Small intestine (tissue), 7 donors: Measurements from ENCODE around the gene PLCH2. TPM values are rescaled to one million over a fixed set of nuclear protein-coding genes. Genes with fewer than 3 reads are reported as not detected.
A peak's percentile ranks its signal among the peaks of the same experiment; 100 is the strongest.

Source experiments
- DNase-seq, 2 donors: peaks; one replicate each; pipeline versions ENCODE4 v3.0.0 to v3.0.0-alpha.2; 2013
- FAIRE-seq: peaks from 2 replicates; lab custom pipeline; 2012; peaks lifted over from hg19 to GRCh38; lab: Jason Lieb, UNC
- H3K27ac ChIP-seq, 3 donors: one replicate each; pipeline ENCODE4 v1.5.1; 2013; ENCODE audit warnings: low read length in 2 of 3, mild to moderate bottlenecking in 2 of 3, control low read depth in 1 of 3, inconsistent platforms in 1 of 3, low read depth in 1 of 3, moderate library complexity in 1 of 3
- H3K27me3 ChIP-seq, 3 donors: one replicate each; pipeline ENCODE4 v1.6.1; 2013; ENCODE audit warnings: low read length in 3 of 3, inconsistent platforms in 1 of 3; ENCODE audit not compliant: control insufficient read depth in 3 of 3, insufficient read depth in 3 of 3
- H3K36me3 ChIP-seq, 3 donors: one replicate each; pipeline ENCODE4 v1.6.1; 2013; ENCODE audit warnings: low read length in 3 of 3, inconsistent platforms in 1 of 3, low read depth in 1 of 3, mild to moderate bottlenecking in 1 of 3, moderate library complexity in 1 of 3; ENCODE audit not compliant: control insufficient read depth in 3 of 3, insufficient read depth in 2 of 3
- H3K4me1 ChIP-seq, 3 donors: one replicate each; pipeline ENCODE4 v1.6.1; 2013; ENCODE audit warnings: low read length in 2 of 3, inconsistent platforms in 1 of 3, low read depth in 1 of 3, mild to moderate bottlenecking in 1 of 3, moderate library complexity in 1 of 3; ENCODE audit not compliant: control insufficient read depth in 3 of 3, insufficient read depth in 2 of 3
- H3K4me3 ChIP-seq, 3 donors: one replicate each; pipeline ENCODE4 v1.5.1; 2013; ENCODE audit warnings: low read length in 3 of 3, control low read depth in 1 of 3, inconsistent platforms in 1 of 3, low read depth in 1 of 3, mild to moderate bottlenecking in 1 of 3, moderate library complexity in 1 of 3
- H3K9me3 ChIP-seq, 2 donors: one replicate each; pipeline ENCODE4 v1.6.1; 2013; ENCODE audit warnings: low read depth in 1 of 2, low read length in 1 of 2; ENCODE audit not compliant: control insufficient read depth in 2 of 2, insufficient read depth in 1 of 2
- WGBS, 3 donors: extraction: QIAGEN DNeasy Blood & Tissue Kit; methylation state at CpG; one replicate each; pipeline ENCODE4 v1.1.7; 2013; 5-methylcytosine and 5-hydroxymethylcytosine counted together
- polyA plus RNA-seq, 4 donors: library from polyadenylated mRNA; stranded (reverse) in 3 of 4; unstranded in 1 of 4; fragments of 200-250 nt in 3 of 4; fragments of 120-200 nt in 1 of 4; gene quantifications; one replicate each; pipeline versions ENCODE4 v1.2.1 to v1.2.3, GENCODE V29; 2013
- donor health status: healthy with polysubstance abuse.
- donor health status: control.
- donor health status: control.
- donor health status: Bipolar disorder and iron deficiency.
- donor health status: healthy.

PLCH2 gene
- polyA plus RNA-seq, 4 donors, result 0.22 to 7.1 (median 1.1) TPM

DNA sequence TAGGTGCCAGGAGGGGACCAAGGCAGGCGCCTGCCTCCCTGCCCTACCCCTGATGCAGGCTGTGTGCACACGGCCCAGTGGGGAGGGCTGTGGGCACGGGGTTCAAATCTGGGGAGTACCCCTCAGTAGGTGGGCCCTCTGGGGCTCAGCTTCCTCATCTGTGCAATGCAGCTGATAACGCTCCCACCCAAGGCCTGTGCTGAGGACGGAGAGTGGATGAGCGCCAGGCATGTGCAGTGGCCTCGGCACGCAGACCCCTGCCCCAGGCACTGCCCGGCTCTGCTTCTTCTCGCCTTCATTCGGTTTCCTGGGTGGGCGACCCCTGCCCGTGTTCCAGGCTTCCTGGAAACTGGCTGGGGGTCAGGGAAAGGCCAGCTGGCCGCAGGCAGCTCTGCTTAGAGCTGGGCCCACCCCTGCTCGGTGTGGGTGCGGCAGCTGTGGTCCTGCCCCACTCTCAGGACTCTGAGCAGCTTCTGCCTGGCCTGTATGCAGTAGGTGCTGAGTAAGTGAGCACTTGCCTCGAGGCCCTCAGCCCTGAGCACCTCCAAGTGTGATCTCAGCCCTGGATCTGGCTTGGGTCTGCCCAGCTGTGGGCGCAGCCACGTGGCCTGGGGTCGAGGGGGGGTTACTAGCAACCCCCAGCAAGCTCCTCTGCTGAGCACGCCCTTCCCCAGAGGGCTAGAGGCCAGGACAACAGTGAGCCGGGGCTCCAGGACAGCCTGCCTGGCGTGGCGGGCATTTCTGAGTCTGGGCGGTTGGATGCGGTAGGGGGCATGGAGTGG is 68.2 kb downstream of the PLCH2 start:
- no peak for FAIRE-seq
- 51 to 55% (median 55%) methylated on average over 26 of the region's 26 CpGs for WGBS, 3 donors
- Histone ChIP-seq H3K27ac (peak overlapping the region in 1 of 3 donors; percentile 17), H3K27me3 (peaks cover 0 to 6% (median 3%) of the 10 kb centered on the region in 3 donors), H3K9me3 (no peaks in the 10 kb centered on the region), H3K36me3 (peaks cover 0 to 8% (median 0%) of the 10 kb centered on the region in 3 donors), H3K4me3 (no peak overlapping the region), H3K4me1 (peaks cover 0 to 77% (median 10%) of the 10 kb centered on the region in 3 donors)
- DNase-seq, result peak in 1 of 2 donors; percentile 34

DNA sequence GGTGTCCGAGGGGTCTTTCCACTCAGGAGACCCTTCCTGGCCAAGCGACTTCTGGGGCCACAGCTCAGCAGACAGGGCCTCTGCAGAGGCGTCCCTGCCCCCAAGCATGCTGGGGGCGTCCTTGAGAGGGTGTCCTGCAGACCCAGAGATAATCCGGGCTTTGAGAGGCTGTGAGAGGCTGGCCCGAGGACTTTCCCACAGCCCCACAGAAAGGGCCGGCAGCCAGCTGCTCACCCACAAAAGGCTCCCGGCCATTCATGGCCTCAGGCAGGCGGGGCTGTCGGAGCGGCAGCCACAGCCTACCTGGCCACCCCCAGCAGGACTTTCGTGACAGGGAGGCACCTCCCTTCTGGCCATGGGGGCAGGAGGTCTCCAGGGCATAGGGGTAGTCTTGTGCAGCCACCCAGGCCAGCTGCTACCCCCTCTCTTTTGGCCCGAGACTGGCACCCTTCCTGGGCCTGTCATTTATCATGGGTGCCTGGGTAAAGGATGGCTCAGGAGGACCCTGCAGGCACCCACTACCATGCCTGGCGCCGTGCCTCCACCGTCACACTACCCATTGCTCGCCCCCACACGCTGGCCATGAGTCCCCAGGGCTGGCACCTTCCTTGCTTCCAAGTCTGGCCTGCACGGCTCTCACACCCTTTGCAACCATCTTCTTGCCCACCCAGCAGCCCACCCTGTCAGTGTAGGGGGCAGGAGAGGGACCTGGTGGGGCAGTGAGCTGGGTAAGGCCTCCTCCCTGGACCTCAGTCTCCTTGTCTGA is 69.0 kb downstream of the PLCH2 start:
- Histone ChIP-seq H3K4me1 (peaks cover 0 to 78% (median 10%) of the 10 kb centered on the region in 3 donors), H3K27me3 (peaks cover 0 to 6% (median 2%) of the 10 kb centered on the region in 3 donors), H3K36me3 (peaks cover 0 to 14% (median 0%) of the 10 kb centered on the region in 3 donors), H3K4me3 (no peak overlapping the region), H3K27ac (peak overlapping the region in 2 of 3 donors; percentile 56 to 86), H3K9me3 (no peaks in the 10 kb centered on the region)
- 37 to 55% (median 49%) methylated on average over 18 to 19 of the region's 19 CpGs for WGBS, 3 donors
- no peak for FAIRE-seq
- DNase-seq, result peak in 1 of 2 donors; percentile 20

DNA sequence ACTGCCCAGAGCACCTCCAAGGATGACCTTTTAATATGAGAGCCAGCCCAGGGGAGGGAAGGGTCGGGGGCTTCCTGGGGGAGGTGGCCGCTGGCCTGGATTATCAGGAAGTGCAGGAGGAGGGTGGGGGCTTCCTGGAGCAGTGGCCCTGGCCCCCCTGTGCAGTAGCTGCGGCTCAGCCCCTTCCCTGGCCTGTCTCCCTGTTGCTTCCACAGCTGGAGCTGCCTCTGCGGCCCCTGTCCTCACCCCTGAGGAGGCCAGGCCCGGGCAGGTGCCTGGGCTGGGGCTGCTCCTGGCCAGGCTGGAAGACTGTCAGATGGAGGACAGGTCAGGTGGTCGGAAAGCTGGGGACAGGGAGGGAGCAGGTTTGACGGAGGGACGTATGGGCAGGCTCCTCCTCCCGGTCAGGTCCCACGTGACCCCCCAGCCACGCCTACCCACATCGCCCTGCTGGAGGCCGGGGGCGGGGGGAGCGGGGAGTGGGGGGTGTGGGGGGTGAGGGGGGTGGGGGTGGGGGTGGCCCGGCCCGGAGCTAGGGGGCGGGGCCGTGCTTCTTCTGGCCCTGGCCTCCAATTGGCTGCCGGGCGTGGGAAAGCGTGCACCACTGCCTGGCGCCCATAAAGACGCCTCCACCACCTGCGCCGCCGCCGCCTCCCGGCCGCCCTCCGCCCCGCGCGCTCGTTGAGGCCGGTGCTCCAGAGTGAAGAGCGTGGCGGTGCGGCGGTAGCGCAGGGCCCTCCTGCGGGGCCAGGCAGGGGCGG is 69.8 kb downstream of the PLCH2 start:
- Histone ChIP-seq H3K4me3 (peak overlapping the region; percentile 47 to 64 (median 57)), H3K36me3 (peaks cover 0 to 19% (median 0%) of the 10 kb centered on the region in 3 donors), H3K4me1 (peaks cover 0 to 78% (median 8%) of the 10 kb centered on the region in 3 donors), H3K9me3 (no peaks in the 10 kb centered on the region), H3K27ac (peak overlapping the region; percentile 84 to 97 (median 86)), H3K27me3 (peaks cover 0 to 3% (median 0%) of the 10 kb centered on the region in 3 donors)
- FAIRE-seq (no peak), DNase-seq (peak; percentile 87 to 92)
- WGBS, 3 donors, result 1 to 3% (median 3%) methylated on average over 9 to 43 of the region's 43 CpGs

DNA sequence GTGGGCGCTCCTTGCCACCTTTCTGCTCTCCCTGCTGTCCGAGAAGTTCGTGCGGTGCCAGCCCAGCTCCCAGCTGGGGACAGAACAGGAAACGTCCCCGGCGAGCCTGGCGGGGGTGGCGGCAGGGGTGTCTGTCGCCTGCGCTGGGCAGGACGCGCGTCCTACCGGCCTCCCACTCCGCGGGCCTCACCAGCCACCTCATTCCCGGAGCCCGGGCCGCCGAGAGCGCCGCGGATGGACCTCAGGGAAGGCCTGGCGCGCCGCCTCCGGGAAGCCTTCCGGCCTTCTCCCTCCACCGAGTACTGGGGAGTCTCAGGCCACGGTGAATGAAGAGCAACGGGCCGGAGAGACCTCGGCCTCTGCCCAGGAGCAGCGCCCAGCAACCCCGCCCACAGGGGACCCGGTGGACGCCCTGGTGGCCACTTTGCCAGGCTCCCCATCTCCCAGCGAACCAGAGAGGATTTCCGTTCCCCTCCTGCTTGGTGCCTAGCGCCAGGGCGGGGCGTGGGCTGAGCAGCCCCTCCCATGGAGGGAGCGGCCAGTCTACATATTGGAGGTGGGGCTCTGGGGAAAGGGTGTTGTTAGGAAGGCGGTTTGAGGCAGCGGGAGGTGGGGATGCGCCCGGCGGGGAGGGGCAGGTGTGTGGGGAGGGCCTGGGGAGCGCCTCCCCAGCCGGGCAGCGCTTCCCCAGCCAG is 70.6 kb downstream of the PLCH2 start:
- 0 to 1% (median 1%) methylated on average over 44 to 52 of the region's 52 CpGs for WGBS, 3 donors
- H3K9me3 ChIP-seq, result no peaks in the 10 kb centered on the region
- DNase-seq (peak; percentile 93 to 95), FAIRE-seq (no peak)
- H3K27ac ChIP-seq, result peak overlapping the region; percentile 86 to 97 (median 92)
- H3K4me1 ChIP-seq, result peaks cover 0 to 72% (median 6%) of the 10 kb centered on the region in 3 donors
- H3K36me3 ChIP-seq, result peaks cover 0 to 25% (median 0%) of the 10 kb centered on the region in 3 donors
- H3K27me3 ChIP-seq, result no peaks in the 10 kb centered on the region
- H3K4me3 ChIP-seq, result peak overlapping the region; percentile 47 to 64 (median 57)

DNA sequence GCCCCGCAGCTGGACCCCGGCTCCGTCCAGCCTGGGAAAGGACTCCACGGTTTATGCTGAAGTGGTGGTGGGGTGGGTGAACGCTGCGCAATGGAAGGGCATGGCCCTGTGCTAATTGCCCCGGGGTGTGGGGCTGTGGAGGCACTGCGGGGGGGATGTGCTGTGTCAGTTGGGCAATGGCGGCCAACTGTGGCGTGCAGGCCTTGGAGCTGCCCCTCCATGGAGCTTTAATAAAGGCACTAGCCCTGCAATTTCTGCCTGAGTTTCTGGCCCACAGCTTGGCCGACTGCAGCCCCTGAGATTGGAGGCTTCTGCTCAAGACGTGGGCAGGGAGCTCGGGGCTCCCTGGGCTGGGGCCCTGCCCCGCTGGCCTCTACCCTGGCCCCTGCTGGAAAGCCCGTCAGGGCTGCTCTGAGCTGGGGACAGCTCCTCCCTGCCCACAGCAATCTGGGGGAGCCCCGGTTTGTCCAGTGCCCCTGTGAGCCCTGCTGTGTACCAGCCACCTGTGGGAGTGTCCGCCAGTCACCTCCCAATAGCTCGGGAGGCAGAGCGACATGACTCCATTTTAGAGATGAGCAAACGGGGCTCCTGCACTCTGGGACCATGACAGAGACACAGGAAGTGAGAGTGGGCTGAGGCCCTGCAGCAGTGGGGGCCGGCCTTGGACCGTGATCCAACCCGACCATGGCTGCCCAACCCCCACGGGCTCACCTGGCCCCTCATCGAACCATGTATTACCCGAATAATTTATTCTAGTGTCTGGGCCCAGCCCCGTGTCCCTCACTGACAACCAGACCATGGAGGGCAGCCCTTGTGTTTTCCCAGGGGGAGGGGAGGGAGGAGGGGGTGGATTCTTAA is 71.3 kb downstream of the PLCH2 start:
- no peak for DNase-seq

DNA sequence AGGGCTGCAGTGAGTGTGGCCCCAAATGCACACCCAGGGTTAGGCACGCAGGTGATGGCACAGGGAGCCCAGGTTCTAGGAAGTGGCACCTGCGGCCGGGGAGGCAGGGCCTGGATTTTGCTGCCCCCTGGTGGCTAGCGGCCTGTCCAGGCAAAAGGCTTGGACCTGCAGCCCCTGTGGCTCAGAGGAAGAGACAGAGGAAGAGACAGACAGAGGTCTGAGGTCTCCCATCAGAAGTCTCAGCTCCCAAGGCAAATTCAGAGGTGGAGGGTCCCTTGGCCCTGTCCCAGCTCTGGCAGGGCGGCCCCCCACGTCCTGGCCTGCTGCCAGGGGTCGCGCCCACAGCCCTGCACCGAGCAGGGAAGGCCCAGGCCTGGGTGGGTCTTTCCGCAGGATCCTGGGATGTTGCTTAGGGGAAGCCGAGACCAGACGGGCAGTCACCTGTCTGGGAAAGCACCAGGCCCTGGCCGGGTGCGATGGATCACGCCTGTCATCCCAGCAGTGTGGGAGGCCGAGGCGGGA is 72.0 kb downstream of the PLCH2 start:
- 2 to 5% (median 2%) methylated on average over 16 to 17 of the region's 17 CpGs for WGBS, 3 donors
- FAIRE-seq (no peak), DNase-seq (peak; percentile 88 to 91)
- peak overlapping the region; percentile 28 to 57 (median 47) for H3K4me3 ChIP-seq
- H3K4me1 ChIP-seq, result peaks cover 0 to 58% (median 6%) of the 10 kb centered on the region in 3 donors
- H3K36me3 ChIP-seq, result peaks cover 0 to 30% (median 0%) of the 10 kb centered on the region in 3 donors
- no peaks in the 10 kb centered on the region for H3K9me3 ChIP-seq
- H3K27me3 ChIP-seq, result no peaks in the 10 kb centered on the region
- peak overlapping the region; percentile 86 to 97 (median 92) for H3K27ac ChIP-seq

More for the DNA sequence above, 71.3 kb downstream of the PLCH2 start:
- Histone ChIP-seq H3K27me3 (no peaks in the 10 kb centered on the region), H3K4me3 (peak overlapping the region; percentile 47 to 64 (median 57)), H3K9me3 (no peaks in the 10 kb centered on the region), H3K36me3 (peaks cover 0 to 29% (median 0%) of the 10 kb centered on the region in 3 donors), H3K4me1 (peaks cover 0 to 65% (median 6%) of the 10 kb centered on the region in 3 donors), H3K27ac (peak overlapping the region; percentile 86 to 97 (median 92))
- 6 to 9% (median 7%) methylated on average over 20 to 27 of the region's 27 CpGs for WGBS, 3 donors
- FAIRE-seq, result no peak
